ENCODE results near the gene WIPF3.

- TF ChIP-seq POLR2A (IDR thresholded peaks at IDR 0.05; ENCODE audit: low read depth, low read length) (no peak), TAF1 (IDR thresholded peaks at IDR 0.05; ENCODE audit: low read depth, low read length) (no peak), POLR2AphosphoS5 (IDR thresholded peaks at IDR 0.05; ENCODE audit: low read depth, low read length) (no peak)
Measured at GRCh38 chr7:29918850-29919249, 112.5 kb downstream of the WIPF3 start.

All from GM12891 (cell line).